Measurements from ENCODE around the gene RBM4B.

The RBM4B gene

DNA sequence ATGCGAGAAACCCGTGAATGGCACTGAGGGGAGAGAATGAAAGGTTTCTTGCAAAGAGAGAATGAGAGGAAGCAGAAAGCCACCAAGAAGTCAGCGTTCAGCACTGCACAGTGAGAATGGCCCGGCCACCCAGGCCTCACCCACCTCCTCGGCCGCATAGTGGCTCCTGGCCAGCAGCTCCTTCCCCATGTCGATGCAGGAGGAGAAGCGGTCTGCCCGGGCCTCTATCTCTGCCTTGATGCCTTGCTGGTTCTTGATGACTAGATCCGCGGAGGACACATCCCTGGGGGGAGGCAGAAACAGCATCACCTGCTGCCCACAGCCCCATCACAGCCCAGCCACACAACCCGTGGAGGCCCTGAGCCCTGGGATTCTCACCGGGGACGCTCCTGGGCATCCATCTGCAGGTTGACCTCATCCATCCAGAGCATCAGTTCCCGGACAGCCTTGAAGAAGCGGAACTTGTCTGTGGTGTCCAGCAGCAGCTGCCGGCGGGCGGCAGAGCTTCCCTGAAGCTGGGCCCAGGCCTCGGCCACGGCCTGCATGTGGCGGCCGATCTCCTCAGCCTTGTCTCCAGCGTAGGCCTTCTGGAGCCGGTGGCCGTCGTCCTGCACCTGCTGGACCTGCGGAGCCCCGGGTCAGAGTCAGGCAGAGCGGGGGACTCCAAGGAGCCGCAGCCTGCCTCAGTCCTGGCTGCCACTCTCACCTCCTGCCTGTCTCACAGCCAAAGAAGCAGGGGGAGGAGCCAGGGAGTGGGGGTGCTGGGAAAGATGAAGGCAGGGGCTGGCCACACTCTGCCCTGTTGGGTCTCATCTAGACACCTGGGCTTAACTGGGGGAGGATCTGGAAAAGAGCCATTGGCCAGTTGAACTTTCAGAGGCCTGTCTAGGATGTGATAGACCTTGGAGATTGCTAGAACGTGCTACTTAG, 12.2 kb upstream of the RBM4B start:
- TF ChIP-seq, protein P1, sequence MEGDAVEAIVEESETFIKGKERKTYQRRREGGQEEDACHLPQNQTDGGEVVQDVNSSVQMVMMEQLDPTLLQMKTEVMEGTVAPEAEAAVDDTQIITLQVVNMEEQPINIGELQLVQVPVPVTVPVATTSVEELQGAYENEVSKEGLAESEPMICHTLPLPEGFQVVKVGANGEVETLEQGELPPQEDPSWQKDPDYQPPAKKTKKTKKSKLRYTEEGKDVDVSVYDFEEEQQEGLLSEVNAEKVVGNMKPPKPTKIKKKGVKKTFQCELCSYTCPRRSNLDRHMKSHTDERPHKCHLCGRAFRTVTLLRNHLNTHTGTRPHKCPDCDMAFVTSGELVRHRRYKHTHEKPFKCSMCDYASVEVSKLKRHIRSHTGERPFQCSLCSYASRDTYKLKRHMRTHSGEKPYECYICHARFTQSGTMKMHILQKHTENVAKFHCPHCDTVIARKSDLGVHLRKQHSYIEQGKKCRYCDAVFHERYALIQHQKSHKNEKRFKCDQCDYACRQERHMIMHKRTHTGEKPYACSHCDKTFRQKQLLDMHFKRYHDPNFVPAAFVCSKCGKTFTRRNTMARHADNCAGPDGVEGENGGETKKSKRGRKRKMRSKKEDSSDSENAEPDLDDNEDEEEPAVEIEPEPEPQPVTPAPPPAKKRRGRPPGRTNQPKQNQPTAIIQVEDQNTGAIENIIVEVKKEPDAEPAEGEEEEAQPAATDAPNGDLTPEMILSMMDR (IDR thresholded peaks at IDR 0.05), result no peak
- Histone ChIP-seq H3K4me2 (ENCODE audit: low read length) (no peak overlapping the region), H3K27ac (no peak overlapping the region), H3K4me3 (ENCODE audit: low read depth, low read length) (no peak overlapping the region), H3K79me2 (no peaks in the 10 kb centered on the region), H3K9me3 (ENCODE audit: control insufficient read depth, low read length) (no peaks in the 10 kb centered on the region), H3K9ac (no peak overlapping the region), H3K4me1 (no peaks in the 10 kb centered on the region), H2AFZ (no peak overlapping the region), H3K36me3 (ENCODE audit: control insufficient read depth, insufficient read depth, low read length) (no peaks in the 10 kb centered on the region), H3K27me3 (ENCODE audit: control insufficient read depth, insufficient read depth, low read length) (no peaks in the 10 kb centered on the region)

DNA sequence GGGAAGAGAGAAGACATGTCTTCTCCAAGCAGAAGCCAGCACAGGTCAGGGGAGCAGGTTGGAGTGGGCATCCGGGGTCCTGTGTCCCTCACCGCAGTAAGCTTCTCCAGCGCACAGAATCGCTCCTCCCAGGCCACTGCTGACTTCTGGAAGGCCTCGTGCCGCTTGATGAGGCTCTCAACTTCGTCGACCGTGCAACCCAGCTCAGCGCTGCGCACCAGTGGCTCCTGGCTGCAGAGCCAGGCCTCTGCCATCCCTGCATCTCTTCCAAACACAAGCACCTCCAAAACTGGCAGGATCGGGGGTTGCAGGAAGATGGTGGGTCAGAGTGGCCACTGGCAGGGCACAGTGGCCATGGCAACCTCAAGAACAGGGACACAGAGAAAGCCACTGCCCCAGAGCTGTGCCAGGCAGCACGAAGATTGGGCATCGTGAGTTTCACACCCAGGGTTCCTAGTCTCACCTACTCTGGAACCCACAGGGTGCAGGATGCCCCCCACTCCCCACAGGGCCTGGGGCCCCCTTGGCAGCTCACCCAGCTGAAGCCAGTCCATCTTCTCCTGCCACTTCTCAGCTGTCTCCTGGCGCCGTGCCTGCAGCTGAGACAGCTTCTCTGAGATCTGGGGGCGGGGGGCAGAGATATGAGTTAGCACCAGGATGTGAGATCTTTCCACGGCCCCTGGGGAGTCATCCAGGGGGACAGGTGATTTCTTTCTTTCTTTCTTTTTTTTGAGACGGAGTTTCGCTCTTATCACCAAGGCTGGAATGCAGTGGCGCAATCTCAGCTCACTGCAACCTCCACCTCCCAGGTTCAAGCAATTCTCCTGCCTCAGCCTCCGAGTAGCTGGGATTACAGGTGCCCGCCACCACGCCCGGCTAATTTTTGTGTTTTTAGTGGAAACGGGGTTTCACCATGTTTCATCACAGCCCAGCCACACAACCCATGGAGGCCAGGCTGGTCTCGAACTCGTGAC, 11.2 kb upstream of the RBM4B start:
- Histone ChIP-seq H3K79me2 (no peaks in the 10 kb centered on the region), H2AFZ (no peak overlapping the region), H3K4me1 (no peaks in the 10 kb centered on the region), H3K27me3 (ENCODE audit: control insufficient read depth, insufficient read depth, low read length) (no peaks in the 10 kb centered on the region), H3K4me3 (ENCODE audit: low read depth, low read length) (no peak overlapping the region), H3K9me3 (ENCODE audit: control insufficient read depth, low read length) (no peaks in the 10 kb centered on the region), H3K4me2 (ENCODE audit: low read length) (no peak overlapping the region), H3K9ac (no peak overlapping the region), H3K36me3 (ENCODE audit: control insufficient read depth, insufficient read depth, low read length) (no peaks in the 10 kb centered on the region), H3K27ac (no peak overlapping the region)
- TF ChIP-seq, protein P1 (IDR thresholded peaks at IDR 0.05), result no peak

DNA sequence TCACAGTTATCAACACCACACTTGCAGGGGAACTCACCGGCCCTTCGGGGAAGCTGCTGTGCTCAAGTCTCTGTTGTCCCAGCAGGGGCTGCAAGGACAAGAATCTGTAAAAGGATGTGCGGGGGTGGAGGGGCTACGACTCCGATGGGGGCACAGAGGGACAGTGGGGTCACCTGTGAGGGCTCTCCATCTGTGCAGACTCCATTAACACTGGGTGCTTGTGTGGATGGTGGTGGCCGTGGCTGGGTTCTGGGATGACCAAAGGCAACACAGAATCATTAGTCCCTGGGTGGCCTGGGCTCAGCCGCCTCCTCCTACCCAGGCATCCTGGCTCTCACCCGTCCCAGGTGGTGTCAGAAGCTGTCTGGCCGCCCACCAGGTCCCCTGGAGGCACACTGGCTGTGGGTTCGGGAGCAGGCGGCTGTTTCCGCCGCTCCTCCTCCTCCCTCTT, 10.2 kb upstream of the RBM4B start:
- Histone ChIP-seq H3K4me3 (ENCODE audit: low read depth, low read length) (no peak overlapping the region), H3K9ac (no peak overlapping the region), H3K27me3 (ENCODE audit: control insufficient read depth, insufficient read depth, low read length) (no peaks in the 10 kb centered on the region), H3K4me1 (no peaks in the 10 kb centered on the region), H3K4me2 (ENCODE audit: low read length) (no peak overlapping the region), H3K27ac (no peak overlapping the region), H2AFZ (no peak overlapping the region), H3K79me2 (no peaks in the 10 kb centered on the region), H3K9me3 (ENCODE audit: control insufficient read depth, low read length) (no peaks in the 10 kb centered on the region), H3K36me3 (ENCODE audit: control insufficient read depth, insufficient read depth, low read length) (no peaks in the 10 kb centered on the region)
- TF ChIP-seq, protein P1 (IDR thresholded peaks at IDR 0.05), result no peak

DNA sequence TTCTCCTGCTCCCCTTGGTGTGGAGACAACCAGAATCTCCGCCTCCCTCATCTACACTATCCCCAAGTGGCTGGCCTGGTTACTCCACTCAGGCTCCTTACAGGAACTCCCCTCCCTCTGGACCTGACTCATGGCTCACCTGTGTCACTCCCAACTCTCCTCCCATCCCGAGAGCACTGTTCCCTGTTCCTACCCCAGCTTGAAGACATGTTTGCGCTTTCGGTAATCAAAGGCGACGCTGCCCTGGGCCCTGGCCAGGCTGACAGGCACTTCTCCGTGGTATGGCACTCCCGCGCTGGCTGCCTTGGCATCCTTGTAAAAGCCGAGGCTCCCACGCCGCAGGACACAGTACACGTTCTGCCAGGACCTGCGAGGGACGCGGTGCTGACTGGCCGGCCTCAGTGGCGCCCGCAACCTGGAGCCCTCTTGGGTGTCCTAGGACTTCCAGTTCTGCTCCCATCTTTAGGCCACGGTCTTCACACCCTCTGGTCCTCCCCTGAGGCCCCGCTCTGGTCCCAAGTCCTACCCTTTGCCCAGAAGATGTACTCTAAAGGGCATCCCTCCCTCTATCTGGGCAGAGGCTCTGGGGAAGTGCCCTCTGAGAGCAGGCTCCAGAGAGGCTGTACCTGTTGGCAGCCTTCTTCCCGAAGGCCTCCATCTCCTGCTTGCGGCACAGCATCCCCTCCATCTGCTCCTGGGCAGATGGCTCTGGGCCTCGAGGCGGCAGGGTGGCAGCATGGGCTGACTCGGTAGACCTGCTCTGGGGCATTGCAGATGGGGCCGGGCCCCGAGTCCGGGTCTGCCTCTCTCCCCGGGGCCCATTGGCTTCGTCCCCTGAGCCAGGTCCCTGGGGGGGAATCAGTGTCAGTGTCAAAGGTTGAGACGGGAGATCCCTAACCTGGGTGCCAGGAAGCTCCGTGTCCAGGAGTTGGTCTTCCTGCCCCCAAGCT, 9.4 kb upstream of the RBM4B start:
- H3K4me3 ChIP-seq (ENCODE audit: low read depth, low read length), result no peak overlapping the region
- H3K79me2 ChIP-seq, result no peaks in the 10 kb centered on the region
- no peak overlapping the region for H3K4me2 ChIP-seq (ENCODE audit: low read length)
- no peaks in the 10 kb centered on the region for H3K4me1 ChIP-seq
- H3K9ac ChIP-seq, result no peak overlapping the region
- no peak overlapping the region for H3K27ac ChIP-seq
- no peak overlapping the region for H2AFZ ChIP-seq
- no peaks in the 10 kb centered on the region for H3K36me3 ChIP-seq (ENCODE audit: control insufficient read depth, insufficient read depth, low read length)
- H3K27me3 ChIP-seq (ENCODE audit: control insufficient read depth, insufficient read depth, low read length), result no peaks in the 10 kb centered on the region
- no peaks in the 10 kb centered on the region for H3K9me3 ChIP-seq (ENCODE audit: control insufficient read depth, low read length)
- TF ChIP-seq, protein P1 (IDR thresholded peaks at IDR 0.05), result no peak
